GM19351 (cell line): ENCODE results near the gene ECM2.

ENCODE experiments used
- ATAC-seq: cut with Tn5 transposase; IDR thresholded peaks from one replicate; pipeline ENCODE4 v1.9.1; 2021; ENCODE audit warnings: mild to moderate bottlenecking, moderate library complexity; ENCODE audit not compliant: unreplicated experiment

ECM2 gene

GRCh38 chr9:92528522-92528849, 7.3 kb downstream of the ECM2 start:
- ATAC-seq: no peak

DNA sequence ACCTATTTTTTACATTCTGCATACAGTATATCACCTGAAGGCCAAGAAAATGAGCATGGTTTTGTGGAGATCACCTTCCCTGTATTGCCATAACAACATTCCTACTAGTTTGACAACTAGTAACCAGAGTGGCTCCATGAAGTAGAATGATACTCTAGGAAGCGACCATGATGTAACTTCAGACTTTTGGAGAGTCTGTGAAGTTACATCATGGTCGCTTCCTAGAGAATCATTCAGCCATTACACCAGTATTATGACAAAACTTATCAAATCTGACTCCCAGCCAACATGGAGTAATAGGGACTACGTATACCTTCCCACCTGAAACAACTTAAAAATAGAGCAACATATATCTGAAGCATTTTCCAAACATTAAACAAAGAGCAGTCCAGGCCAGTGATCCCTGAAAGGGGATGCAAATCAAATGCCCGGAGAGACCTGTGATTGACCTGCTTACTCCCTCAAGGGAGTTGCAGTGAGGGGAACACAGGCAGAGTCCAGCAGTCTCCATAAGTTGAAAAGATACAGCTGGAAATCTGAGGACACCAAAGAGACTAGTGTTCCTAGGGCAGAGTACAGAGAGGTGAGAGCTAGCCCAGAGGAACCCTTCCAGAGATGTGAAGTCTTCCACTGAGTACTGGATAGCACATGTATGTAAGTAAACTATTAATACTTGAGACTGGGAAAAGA, 7.8 kb downstream of the ECM2 start:
- ATAC-seq: no peak

GRCh38 chr9:92527291-92527828, 8.4 kb downstream of the ECM2 start:
- no peak for ATAC-seq

DNA sequence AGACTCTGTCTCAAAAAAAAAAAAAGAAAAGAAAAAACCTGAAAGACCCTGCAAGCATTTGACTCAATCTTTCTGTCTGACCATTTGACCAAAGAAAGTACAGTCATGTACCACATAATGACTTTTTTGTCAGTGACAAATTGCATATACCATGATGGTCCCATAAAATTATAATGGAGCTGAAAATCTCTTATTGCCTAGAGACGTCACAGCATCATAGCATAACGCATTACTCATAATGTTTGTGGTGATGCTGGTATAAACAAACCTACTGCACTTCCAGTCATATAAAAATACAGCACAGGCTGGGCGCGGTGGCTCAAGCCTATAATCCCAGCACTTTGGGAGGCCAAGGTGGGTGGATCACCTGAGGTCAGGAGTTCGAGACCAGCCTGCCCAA, 10.5 kb downstream of the ECM2 start:
- ATAC-seq: no peak

- no peak for ATAC-seq
These were observed 10.9 kb downstream of the ECM2 start for GRCh38 chr9:92524881-92525280.

GRCh38 chr9:92522983-92523970, 12.5 kb downstream of the ECM2 start:
- ATAC-seq: no peak

GRCh38 chr9:92520837-92521236, 15.0 kb downstream of the ECM2 start:
- ATAC-seq: no peak

GRCh38 chr9:92518199-92518598, 17.6 kb downstream of the ECM2 start:
- ATAC-seq: no peak

DNA sequence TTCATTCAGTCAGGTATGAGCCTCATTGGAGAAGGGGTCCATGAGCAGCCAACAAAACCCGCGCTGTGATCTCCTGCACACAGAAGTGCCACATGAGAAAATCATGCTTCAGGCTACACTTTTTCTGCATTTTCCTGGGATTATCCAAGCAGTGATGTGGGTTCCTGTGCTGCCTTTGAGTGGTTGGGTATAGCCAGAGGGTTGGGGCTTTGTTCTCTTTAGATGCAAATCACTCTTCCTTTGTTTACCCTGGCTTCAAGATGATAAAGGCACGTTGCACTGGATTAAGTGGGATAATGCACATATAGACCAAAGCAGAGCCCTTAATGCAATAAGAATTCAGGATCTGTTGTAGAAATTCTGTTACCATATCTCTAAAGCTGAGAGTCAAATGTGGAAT, 18.7 kb downstream of the ECM2 start:
- ATAC-seq: no peak

DNA sequence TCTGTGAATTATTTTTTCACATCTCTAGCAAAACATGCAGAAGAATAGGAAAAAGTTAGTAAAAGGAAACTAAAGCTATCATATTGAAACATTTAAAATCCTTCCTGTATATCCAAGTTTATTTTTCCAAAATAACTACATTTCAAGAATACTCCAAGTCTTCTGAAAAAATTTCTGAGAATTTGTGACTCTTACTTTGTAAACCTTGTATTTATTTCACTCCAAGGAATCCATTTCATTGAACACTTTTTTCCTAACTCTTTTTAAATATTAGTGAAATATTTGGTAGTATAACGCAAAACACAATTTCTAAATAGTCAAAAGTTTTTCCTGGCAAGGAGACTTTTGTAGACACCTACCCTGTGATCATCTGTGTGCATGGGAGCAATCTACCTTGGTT, 19.3 kb downstream of the ECM2 start:
- ATAC-seq: no peak

GRCh38 chr9:92514635-92515034, 21.2 kb downstream of the ECM2 start:
- ATAC-seq: no peak

DNA sequence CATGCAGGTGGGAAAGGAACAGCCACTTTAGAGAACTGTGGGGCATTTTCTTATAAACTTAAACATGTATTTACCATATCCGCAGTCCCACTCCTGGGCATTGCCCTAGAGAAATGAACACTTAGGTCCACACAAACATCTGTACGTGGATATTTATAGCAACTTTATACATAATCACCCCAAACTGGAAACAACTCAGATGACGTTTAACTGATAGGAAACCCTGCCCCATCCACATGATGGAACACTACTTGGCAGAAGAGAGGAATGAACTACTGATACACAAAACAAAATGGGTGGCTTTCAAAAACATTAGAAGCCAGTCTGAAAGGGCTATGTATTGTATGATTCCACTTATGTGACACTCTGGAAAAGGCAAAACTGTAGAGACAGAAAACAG, 22.4 kb downstream of the ECM2 start:
- no peak for ATAC-seq

DNA sequence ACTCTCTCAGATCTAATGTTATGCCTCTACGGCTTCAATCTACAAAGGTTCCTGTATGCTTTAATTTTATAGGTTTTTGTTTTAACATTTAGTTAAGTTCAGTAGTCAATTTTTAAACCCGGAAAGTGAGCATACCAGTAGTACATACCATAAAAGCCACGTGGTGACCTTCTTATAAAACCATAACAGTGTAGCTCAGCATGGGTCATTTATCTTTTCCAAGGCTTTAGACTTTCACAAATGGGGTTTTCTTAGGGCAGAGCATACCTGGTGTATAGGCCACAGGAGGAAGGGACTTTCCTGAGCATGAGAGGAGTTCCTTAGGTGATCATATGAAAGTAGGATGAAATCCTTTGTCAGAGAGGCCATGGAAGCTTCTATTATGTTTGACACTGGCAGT, 23.2 kb downstream of the ECM2 start:
- ATAC-seq: no peak

GRCh38 chr9:92510747-92511146, 25.0 kb downstream of the ECM2 start:
- ATAC-seq: no peak

DNA sequence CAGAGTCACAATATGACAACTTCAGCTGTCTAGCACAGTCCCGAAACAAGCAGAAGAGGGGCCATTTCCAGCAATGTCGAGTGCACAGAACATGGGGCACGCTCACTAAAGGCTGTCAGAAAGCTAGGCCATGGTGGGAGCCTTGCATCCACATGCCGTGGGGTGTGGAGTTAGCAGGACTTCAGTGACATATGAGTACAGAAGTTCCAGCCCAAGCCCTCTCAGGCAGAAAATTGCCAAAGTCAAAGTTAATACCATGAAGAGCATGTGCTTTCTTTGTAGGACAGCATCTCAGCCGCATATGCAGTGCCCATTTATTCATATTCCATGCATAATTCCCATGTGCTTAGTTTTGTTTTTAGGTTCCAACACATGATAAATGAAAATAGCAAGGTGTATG, 26.7 kb downstream of the ECM2 start:
- ATAC-seq: no peak

DNA sequence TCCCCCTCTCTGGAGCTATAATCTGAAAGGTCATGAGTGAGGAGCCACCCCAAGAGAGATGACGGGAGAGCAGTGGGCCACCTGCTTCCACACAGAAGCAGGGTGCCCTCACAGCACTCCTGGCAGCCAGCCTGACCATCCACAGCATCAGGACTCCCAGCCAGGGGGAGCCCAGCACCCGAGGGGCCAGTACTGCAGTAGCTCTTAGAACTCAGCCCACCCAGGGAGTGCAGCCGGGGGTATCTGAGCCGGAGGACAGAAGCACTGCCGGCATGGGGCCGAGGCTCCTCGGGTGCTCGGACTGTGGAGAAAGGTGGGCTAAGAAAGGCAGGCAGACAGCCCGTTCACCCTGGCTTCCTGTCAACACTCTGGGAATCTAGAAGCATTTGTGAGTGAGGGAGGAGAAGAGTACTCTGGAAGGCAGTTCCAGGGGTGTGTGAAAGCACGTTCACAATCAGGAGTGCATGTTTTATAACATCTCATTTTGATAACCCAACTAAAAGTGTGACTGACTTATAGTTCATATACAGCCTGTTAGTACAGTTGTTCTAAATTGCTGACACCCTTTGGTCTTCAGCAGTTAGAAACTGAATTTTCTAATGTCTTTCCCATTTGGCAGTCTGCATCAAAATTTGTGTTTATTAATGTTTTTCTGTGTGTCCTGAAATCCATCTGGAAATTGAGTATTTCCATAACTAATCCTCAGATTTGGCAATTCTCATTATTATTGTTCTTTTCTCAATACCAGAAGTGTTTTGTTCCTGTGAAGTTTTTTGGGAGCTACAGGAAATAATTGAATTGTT, 27.6 kb downstream of the ECM2 start:
- ATAC-seq: no peak

DNA sequence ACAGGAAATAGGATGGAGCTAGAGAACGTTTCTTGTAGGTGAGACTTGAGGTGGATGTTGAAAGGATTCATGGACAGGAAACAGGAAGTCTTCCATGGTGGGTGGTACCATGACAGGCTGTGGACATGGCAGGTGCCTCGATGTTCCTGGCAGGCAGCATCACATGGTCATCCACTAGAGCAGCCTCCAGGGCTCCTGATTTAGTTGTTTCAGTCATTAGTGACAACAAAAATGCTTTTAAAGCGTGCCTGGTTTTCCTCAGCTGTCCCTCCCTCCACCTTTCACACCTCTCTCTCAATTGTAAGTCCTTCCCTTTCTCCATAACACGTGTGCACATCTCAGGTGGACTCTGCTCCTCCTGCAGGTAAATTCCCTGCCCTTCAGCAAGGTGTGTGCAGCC, 28.3 kb downstream of the ECM2 start:
- no peak for ATAC-seq

DNA sequence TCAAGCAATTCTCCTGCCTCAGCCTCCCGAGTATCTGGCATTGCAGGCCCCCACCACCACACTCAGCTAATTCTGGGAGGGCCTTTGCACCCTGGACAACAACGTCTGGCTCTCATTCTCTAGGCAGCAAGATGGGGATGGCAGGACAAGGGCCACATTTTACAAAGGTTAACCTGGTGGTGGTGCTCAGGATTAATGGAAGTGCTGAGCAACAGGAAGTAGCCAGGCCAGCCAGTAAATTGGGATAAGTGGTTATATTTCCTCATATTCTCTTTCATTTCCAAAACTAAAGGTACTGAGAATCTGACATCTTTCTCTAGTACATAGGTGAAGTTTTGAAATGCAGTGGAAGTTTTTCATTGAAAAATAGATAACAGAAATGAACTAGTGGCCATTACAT, 28.8 kb downstream of the ECM2 start:
- no peak for ATAC-seq

GRCh38 chr9:92506184-92506857, 29.5 kb downstream of the ECM2 start:
- ATAC-seq: no peak

DNA sequence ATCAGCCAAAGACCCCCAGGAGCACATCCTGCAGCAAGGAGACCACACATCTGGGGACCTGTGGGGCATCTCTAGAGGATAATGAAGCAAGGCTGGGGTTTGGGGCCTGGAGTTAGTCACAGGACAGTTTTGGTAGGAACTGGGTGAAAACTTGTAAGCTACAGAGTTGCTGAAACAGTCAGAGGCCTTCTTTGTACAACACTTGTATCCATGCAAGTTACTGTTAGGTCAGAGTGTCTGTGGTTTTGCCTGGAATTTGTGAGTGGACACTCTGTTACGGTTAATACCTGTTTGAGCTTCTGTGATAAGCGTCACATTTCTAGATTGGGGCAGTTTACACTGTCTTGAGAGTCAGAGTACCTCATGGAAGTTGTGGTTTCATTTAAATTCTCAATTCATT, 30.9 kb downstream of the ECM2 start:
- no peak for ATAC-seq

DNA sequence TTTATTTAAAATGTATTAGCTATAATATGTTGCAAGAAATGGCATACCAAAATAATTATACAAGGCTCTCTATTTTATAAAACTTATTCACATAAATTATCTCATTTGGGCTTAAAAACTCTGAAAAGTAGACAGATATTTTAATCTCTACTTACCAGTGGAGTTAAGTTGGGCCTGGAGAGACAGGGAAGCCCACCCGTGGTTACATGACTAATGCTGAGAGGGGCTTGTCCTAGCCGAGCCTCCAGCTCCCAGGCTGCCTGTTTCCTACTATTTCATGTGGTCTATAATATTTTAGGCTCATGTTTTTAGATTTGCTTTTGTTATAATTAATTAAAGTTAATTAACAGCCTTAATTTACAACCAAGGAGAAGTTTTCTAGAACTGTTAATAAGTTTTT, 32.6 kb downstream of the ECM2 start:
- ATAC-seq: no peak
